ENCODE data around the gene C19orf44. TPM values are rescaled to one million over a fixed set of nuclear protein-coding genes. Genes with fewer than 3 reads are reported as not detected.
"Not testable (repeated sequence)": the region's sequence is repeated elsewhere in the genome, so short reads cannot be mapped to it uniquely, and the experiment has no call there.

Gene C19orf44
- total RNA-seq, 2 donors from 2014 or later = 4.9 to 6.1 TPM

- TF ChIP-seq, protein P1, sequence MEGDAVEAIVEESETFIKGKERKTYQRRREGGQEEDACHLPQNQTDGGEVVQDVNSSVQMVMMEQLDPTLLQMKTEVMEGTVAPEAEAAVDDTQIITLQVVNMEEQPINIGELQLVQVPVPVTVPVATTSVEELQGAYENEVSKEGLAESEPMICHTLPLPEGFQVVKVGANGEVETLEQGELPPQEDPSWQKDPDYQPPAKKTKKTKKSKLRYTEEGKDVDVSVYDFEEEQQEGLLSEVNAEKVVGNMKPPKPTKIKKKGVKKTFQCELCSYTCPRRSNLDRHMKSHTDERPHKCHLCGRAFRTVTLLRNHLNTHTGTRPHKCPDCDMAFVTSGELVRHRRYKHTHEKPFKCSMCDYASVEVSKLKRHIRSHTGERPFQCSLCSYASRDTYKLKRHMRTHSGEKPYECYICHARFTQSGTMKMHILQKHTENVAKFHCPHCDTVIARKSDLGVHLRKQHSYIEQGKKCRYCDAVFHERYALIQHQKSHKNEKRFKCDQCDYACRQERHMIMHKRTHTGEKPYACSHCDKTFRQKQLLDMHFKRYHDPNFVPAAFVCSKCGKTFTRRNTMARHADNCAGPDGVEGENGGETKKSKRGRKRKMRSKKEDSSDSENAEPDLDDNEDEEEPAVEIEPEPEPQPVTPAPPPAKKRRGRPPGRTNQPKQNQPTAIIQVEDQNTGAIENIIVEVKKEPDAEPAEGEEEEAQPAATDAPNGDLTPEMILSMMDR (IDR thresholded peaks at IDR 0.05) = no peak
- H3K4me3 ChIP-seq = peak overlapping the region; percentile 94
- peak overlapping the region; percentile 65 to 70 for H3K27ac ChIP-seq
- peaks cover 22 to 45% of the 10 kb centered on the region in 2 donors for H3K4me1 ChIP-seq (ENCODE audit: control insufficient read depth in 1 of 2, low read depth in 2 of 2)
- H3K9me3 ChIP-seq = no peaks in the 10 kb centered on the region
- no peak for ATAC-seq (ENCODE audit: insufficient number of reproducible peaks, low FRiP score, low read depth)
- DNase-seq (ENCODE audit: low spot score) = no peak
- H3K36me3 ChIP-seq = peaks cover 9% of the 10 kb centered on the region
- no peaks in the 10 kb centered on the region for H3K27me3 ChIP-seq (replicated peaks; ENCODE audit: insufficient read depth)
Measured at GRCh38 chr19:16541526-16542044, 45.4 kb downstream of the C19orf44 start.

DNA sequence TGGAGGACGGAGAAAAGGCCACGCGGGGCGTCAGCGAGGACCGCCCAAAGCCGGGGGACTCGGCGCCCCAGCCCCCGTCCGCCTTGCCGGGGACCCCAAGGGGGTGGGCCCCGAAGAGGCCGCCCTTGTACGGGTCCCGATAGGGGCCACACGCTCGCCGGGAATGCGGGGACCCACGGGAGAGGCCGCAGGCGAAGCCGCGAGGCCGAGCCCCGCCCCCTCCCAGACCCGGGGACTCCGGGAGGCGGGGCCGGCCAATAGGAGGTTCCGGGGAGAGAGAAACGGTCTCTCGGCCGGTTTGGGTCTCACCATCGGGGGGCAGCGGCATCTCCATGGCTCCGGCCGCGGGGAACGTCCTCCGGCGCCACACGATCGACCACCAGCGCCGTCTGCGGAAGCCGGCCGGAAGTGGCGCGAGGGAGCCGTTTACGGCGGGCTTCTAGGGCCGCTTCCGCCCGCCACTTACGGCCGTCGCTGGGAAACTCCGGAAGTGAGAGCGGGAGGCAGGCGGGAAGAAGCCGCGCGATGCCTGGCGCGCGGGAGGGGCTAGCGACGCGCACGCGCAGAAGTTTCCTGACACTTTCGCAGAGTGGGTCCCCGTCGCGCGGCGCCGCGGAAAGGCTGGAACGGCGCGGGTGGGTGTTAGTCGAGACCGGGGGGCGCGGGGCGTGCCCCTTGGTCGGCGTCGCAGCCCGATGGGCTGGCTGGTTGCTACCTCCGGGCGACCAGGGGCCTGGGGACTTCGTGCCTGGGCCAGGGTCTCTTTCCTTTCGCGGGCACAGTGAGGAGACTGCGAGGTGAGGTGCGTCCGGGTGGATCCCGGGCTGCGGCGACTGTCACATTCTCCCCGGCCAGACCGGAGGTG is 46.1 kb downstream of the C19orf44 start, which contains the start of gene CHERP:
Gene CHERP, minus strand, starts transcription at position 393 of the 865 bp plus-strand sequence. Its CDS starts 59 bp downstream, at position 334.
- ATAC-seq (ENCODE audit: insufficient number of reproducible peaks, low FRiP score, low read depth) (peak; percentile 95), DNase-seq (ENCODE audit: low spot score) (peak; percentile 65)
- no peaks in the 10 kb centered on the region for H3K27me3 ChIP-seq (replicated peaks; ENCODE audit: insufficient read depth)
- H3K4me1 ChIP-seq (ENCODE audit: control insufficient read depth in 1 of 2, low read depth in 2 of 2) = peaks cover 22 to 45% of the 10 kb centered on the region in 2 donors
- H3K4me3 ChIP-seq = peak within 1 kb of the TSS; percentile 94
- H3K27ac ChIP-seq = peak within 1 kb of the TSS; percentile 70 to 79
- no peaks in the 10 kb centered on the region for H3K9me3 ChIP-seq
- TF ChIP-seq, protein P1 (IDR thresholded peaks at IDR 0.05) = no peak
- peaks cover 5% of the 10 kb centered on the region for H3K36me3 ChIP-seq

GRCh38 chr19:16542910-16543472 is 46.8 kb downstream of the C19orf44 start:
- peaks cover 22 to 45% of the 10 kb centered on the region in 2 donors for H3K4me1 ChIP-seq (ENCODE audit: control insufficient read depth in 1 of 2, low read depth in 2 of 2)
- no peak for ATAC-seq (ENCODE audit: insufficient number of reproducible peaks, low FRiP score, low read depth)
- DNase-seq (ENCODE audit: low spot score) = no peak
- H3K36me3 ChIP-seq = no peaks in the 10 kb centered on the region
- TF ChIP-seq, protein P1 (IDR thresholded peaks at IDR 0.05) = no peak
- no peaks in the 10 kb centered on the region for H3K9me3 ChIP-seq
- no peaks in the 10 kb centered on the region for H3K27me3 ChIP-seq (replicated peaks; ENCODE audit: insufficient read depth)
- H3K4me3 ChIP-seq = peak overlapping the region; percentile 94
- H3K27ac ChIP-seq = peak overlapping the region; percentile 68 to 79

- not testable (repeated sequence) for H3K27me3 ChIP-seq (replicated peaks; ENCODE audit: insufficient read depth); H3K27ac ChIP-seq; DNase-seq (ENCODE audit: low spot score); H3K4me3 ChIP-seq; H3K9me3 ChIP-seq; ATAC-seq (ENCODE audit: insufficient number of reproducible peaks, low FRiP score, low read depth); H3K36me3 ChIP-seq
- peaks cover 22 to 38% of the 10 kb centered on the region in 2 donors for H3K4me1 ChIP-seq (ENCODE audit: control insufficient read depth in 1 of 2, low read depth in 2 of 2)
Measured at GRCh38 chr19:16543734-16544133, 47.5 kb downstream of the C19orf44 start.

GRCh38 chr19:16544473-16545231 is 48.5 kb downstream of the C19orf44 start:
- DNase-seq (ENCODE audit: low spot score) = no peak
- H3K4me3 ChIP-seq = no peak overlapping the region
- H3K9me3 ChIP-seq = no peaks in the 10 kb centered on the region
- peaks cover 22 to 35% of the 10 kb centered on the region in 2 donors for H3K4me1 ChIP-seq (ENCODE audit: control insufficient read depth in 1 of 2, low read depth in 2 of 2)
- no peak for ATAC-seq (ENCODE audit: insufficient number of reproducible peaks, low FRiP score, low read depth)
- no peak overlapping the region for H3K27ac ChIP-seq
- peaks cover under 1% of the 10 kb centered on the region for H3K36me3 ChIP-seq
- TF ChIP-seq, protein P1 (IDR thresholded peaks at IDR 0.05) = no peak
- no peaks in the 10 kb centered on the region for H3K27me3 ChIP-seq (replicated peaks; ENCODE audit: insufficient read depth)
